HUES48 (cell line): ENCODE data around the gene FER.

Source experiments
- H3K27ac ChIP-seq: one replicate; pipeline ENCODE4 v1.7.0; 2013; ENCODE audit warnings: low read depth, low read length, inconsistent platforms
- H3K27me3 ChIP-seq: 2 replicates; pipeline ENCODE4 v1.6.1; 2013; ENCODE audit warnings: mild to moderate bottlenecking, low read length; ENCODE audit not compliant: control insufficient read depth, insufficient read depth
- H3K36me3 ChIP-seq: 2 replicates; pipeline ENCODE4 v1.6.1; 2013; ENCODE audit warnings: low read length; ENCODE audit not compliant: control insufficient read depth, insufficient read depth
- H3K4me1 ChIP-seq: 2 replicates; pipeline ENCODE4 v1.6.1; 2013; ENCODE audit warnings: mild to moderate bottlenecking, low read length; ENCODE audit not compliant: control insufficient read depth, insufficient read depth
- H3K4me3 ChIP-seq: 2 replicates; pipeline ENCODE4 v1.5.1; 2013; ENCODE audit warnings: mild to moderate bottlenecking, low read depth, low read length
- H3K9ac ChIP-seq: 2 replicates; pipeline ENCODE4 v1.6.1; 2013; ENCODE audit warnings: mild to moderate bottlenecking, low read depth, low read length, moderate library complexity
- H3K9me3 ChIP-seq: 2 replicates; pipeline ENCODE4 v1.6.1; 2013; ENCODE audit warnings: low read length; ENCODE audit not compliant: control insufficient read depth, insufficient read depth

FER gene

GRCh38 chr5:109239456-109239855 is 491.8 kb downstream of the FER start:
- no peaks in the 10 kb centered on the region for H3K36me3 ChIP-seq
- H3K9me3 ChIP-seq, result no peaks in the 10 kb centered on the region
- H3K4me3 ChIP-seq, result no peak overlapping the region
- no peak overlapping the region for H3K27ac ChIP-seq
- no peak overlapping the region for H3K9ac ChIP-seq
- H3K4me1 ChIP-seq, result no peaks in the 10 kb centered on the region
- H3K27me3 ChIP-seq, result no peaks in the 10 kb centered on the region

- Histone ChIP-seq H3K9ac (no peak overlapping the region), H3K4me1 (no peaks in the 10 kb centered on the region), H3K36me3 (no peaks in the 10 kb centered on the region), H3K27me3 (no peaks in the 10 kb centered on the region), H3K9me3 (peaks cover 13% of the 10 kb centered on the region), H3K4me3 (no peak overlapping the region), H3K27ac (no peak overlapping the region)
These were observed 494.8 kb downstream of the FER start for GRCh38 chr5:109242518-109242917.

- Histone ChIP-seq H3K9me3 (peaks cover 13% of the 10 kb centered on the region), H3K4me3 (no peak overlapping the region), H3K9ac (no peak overlapping the region), H3K27ac (no peak overlapping the region), H3K36me3 (no peaks in the 10 kb centered on the region), H3K4me1 (no peaks in the 10 kb centered on the region), H3K27me3 (no peaks in the 10 kb centered on the region)
These were observed 498.7 kb downstream of the FER start for GRCh38 chr5:109246395-109246794.
